Fibroblast of mammary gland (primary cell): Measurements from ENCODE around the gene IQCE.

Source experiments
- DNase-seq: peaks from one replicate; pipeline ENCODE4 v3.0.0-alpha.2; 2010; ENCODE audit warnings: low read depth
- H3K4me3 ChIP-seq: 2 replicates; pipeline ENCODE4 v1.5.1; 2011; ENCODE audit warnings: low read depth, mild to moderate bottlenecking, low read length, moderate library complexity; ENCODE audit not compliant: control insufficient read depth
- TF ChIP-seq, protein P1 (sequence below): conservative IDR thresholded peaks from 2 replicates; pipeline ENCODE4 v1.5.1; 2011; ENCODE audit warnings: low read depth, low read length, inconsistent platforms; ENCODE audit not compliant: control insufficient read depth, insufficient read depth

Gene IQCE

DNA sequence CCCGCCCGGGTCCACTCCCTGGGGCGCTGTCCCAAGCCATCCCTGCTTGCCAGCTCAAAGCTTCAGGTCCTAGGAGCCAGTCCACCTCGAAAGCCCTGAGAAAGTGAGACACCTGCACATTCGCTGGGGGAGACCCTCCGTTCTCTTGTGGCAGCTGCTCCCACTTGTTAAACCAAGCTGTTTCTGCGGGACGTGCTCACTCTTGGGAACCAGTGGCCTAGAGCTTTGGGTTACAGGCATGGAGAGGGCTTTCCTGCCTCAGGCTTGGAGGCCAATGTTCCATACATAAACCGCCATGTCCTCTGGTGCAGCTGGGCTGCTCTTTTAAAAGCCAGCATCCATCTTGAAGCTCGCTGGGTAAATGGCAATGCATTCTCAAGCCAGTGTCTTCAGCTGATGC, 53.1 kb downstream of the IQCE start:
- no peak for DNase-seq
- TF ChIP-seq, protein P1, sequence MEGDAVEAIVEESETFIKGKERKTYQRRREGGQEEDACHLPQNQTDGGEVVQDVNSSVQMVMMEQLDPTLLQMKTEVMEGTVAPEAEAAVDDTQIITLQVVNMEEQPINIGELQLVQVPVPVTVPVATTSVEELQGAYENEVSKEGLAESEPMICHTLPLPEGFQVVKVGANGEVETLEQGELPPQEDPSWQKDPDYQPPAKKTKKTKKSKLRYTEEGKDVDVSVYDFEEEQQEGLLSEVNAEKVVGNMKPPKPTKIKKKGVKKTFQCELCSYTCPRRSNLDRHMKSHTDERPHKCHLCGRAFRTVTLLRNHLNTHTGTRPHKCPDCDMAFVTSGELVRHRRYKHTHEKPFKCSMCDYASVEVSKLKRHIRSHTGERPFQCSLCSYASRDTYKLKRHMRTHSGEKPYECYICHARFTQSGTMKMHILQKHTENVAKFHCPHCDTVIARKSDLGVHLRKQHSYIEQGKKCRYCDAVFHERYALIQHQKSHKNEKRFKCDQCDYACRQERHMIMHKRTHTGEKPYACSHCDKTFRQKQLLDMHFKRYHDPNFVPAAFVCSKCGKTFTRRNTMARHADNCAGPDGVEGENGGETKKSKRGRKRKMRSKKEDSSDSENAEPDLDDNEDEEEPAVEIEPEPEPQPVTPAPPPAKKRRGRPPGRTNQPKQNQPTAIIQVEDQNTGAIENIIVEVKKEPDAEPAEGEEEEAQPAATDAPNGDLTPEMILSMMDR: no peak
- H3K4me3 ChIP-seq: no peak overlapping the region

GRCh38 chr7:2612445-2613097, 53.8 kb downstream of the IQCE start:
- DNase-seq: no peak
- TF ChIP-seq, protein P1: no peak
- no peak overlapping the region for H3K4me3 ChIP-seq

- TF ChIP-seq, protein P1: no peak
- no peak overlapping the region for H3K4me3 ChIP-seq
- no peak for DNase-seq
Observed at GRCh38 chr7:2613098-2613930, 54.5 kb downstream of the IQCE start.

DNA sequence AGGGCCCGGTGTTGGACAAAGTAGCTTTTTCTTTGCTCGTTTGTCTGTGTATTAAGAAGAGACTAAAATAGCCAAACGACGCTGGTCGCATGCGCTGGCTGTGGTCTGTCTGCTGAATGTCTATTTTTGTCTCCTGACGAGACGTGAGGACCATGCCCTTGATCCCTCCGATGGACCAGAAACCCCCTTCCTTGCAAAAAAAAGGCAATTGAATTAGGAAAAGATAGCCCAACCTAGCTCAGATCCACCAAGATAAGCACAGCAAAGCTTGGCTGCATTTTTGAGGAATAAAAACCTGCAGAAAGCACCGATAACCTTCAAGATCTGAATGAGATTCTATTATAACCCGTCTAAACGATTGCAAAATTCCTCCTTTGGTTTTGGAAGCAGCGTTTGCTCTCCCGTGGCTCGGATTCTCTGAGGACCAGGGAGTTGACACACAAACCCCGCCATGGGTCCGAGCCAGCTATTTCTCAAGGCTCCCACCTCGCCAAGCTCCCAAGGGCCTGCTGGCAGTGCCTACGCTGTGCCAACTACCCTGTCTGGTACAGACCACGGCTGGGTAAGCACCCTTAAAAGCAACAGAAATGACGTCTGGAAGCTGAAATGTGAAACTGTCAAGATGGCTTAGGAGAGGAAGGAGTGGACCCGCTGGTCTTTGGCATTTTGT, 55.3 kb downstream of the IQCE start:
- TF ChIP-seq, protein P1: no peak
- DNase-seq: peak; percentile 55
- no peak overlapping the region for H3K4me3 ChIP-seq

DNA sequence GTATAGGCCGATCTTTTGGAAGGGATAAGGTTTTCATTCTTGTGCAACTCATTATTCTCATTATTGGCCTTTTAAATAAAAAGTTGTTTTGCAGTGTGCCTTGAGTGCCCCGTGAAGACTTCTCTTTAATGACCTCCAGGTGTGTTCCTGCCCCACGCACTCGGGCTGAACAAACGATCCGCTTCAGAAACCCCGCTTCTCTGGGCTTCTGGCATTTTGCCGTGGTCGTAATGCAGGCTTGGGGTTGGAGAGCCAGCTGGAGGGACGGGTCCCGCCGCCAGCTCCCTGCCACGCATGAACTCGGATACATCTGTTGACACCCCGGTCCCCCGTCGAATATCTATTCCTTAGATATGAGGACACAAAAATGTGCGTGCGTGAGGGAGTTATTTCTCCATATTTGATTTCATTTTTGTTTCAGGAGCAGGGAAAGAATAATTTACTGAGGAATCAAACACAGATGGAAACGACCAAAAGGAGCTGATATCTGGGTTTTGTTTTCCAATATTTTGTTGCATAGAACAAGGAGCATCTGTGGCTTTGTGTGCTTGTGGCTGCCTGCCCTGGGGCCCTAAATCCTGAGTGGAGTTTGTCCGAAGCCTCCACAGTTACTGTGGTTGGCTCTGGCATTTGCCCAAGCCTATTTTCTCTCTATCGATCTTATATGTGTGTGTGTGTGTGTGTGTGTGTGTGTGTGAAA, 56.0 kb downstream of the IQCE start:
- DNase-seq: no peak
- TF ChIP-seq, protein P1: no peak
- H3K4me3 ChIP-seq: no peak overlapping the region
